ENCODE data around the gene MPPED2. TPM values are rescaled to one million over a fixed set of nuclear protein-coding genes. Genes with fewer than 3 reads are reported as not detected.

MPPED2 gene
- total RNA-seq (2022; extraction: Qiagen RNA extraction) = not detected in 5 replicates

GRCh38 chr11:30586251-30587144 is at the start of gene MPPED2:
TSS of gene MPPED2 (minus strand) at chr11:30586353. CDS start at chr11:30580373, 5,980 bp downstream.

All from A549 treated with dexamethasone at 1 μM for 4 hours (cell line).